ENCODE results near the gene MALAT1.

Gene MALAT1

DNA sequence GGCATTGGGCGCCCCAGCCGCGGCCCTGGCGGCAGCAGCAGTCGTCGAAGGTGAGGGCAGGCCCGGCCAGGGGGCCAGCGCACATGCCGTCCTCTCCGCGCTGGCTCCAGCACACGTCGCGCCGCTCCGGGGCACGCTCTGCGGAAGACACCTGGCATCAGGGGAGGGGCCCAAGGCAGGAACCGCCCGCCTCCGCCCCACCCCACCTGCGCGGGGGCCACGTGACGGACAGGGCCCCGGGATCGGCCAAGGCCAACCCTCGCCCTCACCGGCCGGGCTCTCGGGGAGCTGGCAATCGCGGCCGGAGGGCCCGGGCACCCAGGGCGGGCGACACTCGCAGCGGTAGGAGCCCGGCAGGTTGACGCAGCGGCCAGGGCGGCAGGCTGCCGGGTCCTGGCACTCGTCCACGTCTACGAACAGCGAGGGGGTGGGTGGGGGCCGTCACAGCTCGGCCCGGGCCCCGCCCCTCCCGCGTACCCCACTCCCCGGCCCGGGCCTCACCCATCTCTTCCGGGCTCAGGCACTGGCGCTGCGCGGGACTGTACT is 41.0 kb downstream of the MALAT1 start:
- Histone ChIP-seq H3K79me1 (replicated peaks; ENCODE audit: low read length, poor library complexity, severe bottlenecking) (peaks cover 5% of the 10 kb centered on the region), H2BK5ac (ENCODE audit: low read depth, low read length, poor library complexity, severe bottlenecking) (no peak overlapping the region), H3K27me3 (ENCODE audit: control insufficient read depth in 1 of 2, insufficient read depth in 1 of 2, low read length in 2 of 2) (no peaks in the 10 kb centered on the region), H2AFZ (ENCODE audit: low read depth, low read length) (peak overlapping the region; percentile 6), H2BK15ac (ENCODE audit: low read depth, poor library complexity, severe bottlenecking) (peak overlapping the region; percentile 83), H2BK12ac (ENCODE audit: low read length in 2 of 2) (peak overlapping the region; percentile 15 to 75), H3K4me1 (ENCODE audit: control insufficient read depth, insufficient read depth, low read depth, low read length) (peaks cover 30% of the 10 kb centered on the region), H3K18ac (ENCODE audit: low read depth in 1 of 2, low read length in 2 of 2) (peak overlapping the region; percentile 17 to 92), H3K36me3 (ENCODE audit: control insufficient read depth in 1 of 2, insufficient read depth in 2 of 2, low read depth in 1 of 2, low read length in 2 of 2) (peaks cover 64 to 73% of the 10 kb centered on the region in 2 experiments), H3K14ac (ENCODE audit: low read length in 2 of 2) (peak overlapping the region in 1 of 2 experiments; percentile 50), H4K8ac (ENCODE audit: low read length) (peak overlapping the region; percentile 88), H4K91ac (ENCODE audit: low read length) (peak overlapping the region; percentile 83), H2BK120ac (ENCODE audit: low read depth, low read length) (no peak overlapping the region), H3K23ac (ENCODE audit: low read length in 2 of 2) (peak overlapping the region in 1 of 2 experiments; percentile 48), H3K9ac (ENCODE audit: low read length) (peak overlapping the region; percentile 86), H3K4ac (ENCODE audit: low read depth in 1 of 2, low read length in 2 of 2) (peak overlapping the region; percentile 33 to 41), H3K27ac (ENCODE audit: low read length, poor library complexity, severe bottlenecking) (peak overlapping the region; percentile 50), H3K4me3 (ENCODE audit: insufficient read depth in 1 of 2, low read depth in 1 of 2, low read length in 2 of 2) (peak overlapping the region; percentile 51 to 81), H3K9me3 (ENCODE audit: control insufficient read depth, low read length) (no peaks in the 10 kb centered on the region), H2AK5ac (ENCODE audit: low read length, severe bottlenecking) (peak overlapping the region; percentile 46), H3K4me2 (ENCODE audit: low read length, poor library complexity, severe bottlenecking) (peak overlapping the region; percentile 60)
- no peak for DNase-seq
- WGBS, result 7% methylated on average over 44 of the region's 60 CpGs

DNA sequence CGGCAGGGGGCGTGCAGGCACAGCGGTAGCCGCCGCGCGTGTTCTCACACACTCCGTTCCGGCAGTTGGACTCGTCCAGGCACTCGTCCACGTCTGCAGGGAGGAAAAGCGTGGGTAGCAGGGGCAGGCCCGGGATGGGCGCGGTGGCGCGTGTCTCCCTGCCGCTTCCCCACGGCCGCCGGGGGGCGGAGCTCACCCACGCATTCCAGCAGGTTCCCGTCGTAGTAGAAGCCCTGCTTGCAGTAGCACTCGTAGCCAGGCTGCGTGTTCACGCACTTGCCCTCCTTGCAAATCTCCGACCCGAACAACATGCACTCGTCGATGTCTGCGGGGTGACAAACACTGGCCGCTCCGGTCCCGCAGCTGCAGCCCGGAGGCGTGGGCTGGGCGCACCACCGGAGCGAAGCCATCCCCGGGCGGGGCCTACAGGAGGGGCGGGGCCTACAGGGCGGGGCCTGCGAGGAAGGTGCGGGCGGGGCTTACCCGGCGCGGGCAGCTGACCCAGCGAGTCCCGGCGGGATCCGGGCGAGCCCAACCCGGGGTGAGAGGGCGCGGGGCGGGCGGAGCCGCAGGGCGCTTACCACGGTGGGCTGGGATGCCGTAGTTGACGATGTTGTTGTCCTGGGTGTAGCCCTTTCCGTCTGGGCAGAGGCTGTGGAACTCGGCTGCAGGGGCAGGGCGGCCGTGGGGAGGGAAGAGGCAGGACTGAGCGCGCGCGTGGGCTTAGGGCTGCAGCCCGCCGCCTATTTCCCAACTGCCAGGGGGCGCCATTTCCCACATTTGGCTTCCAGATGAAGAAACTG is 41.6 kb downstream of the MALAT1 start:
- Histone ChIP-seq H3K9me3 (ENCODE audit: control insufficient read depth, low read length) (no peaks in the 10 kb centered on the region), H2AFZ (ENCODE audit: low read depth, low read length) (peak overlapping the region; percentile 20), H3K14ac (ENCODE audit: low read length in 2 of 2) (peak overlapping the region in 1 of 2 experiments; percentile 95), H2AK5ac (ENCODE audit: low read length, severe bottlenecking) (no peak overlapping the region), H3K4me2 (ENCODE audit: low read length, poor library complexity, severe bottlenecking) (peak overlapping the region; percentile 60), H2BK15ac (ENCODE audit: low read depth, poor library complexity, severe bottlenecking) (peak overlapping the region; percentile 32), H3K9ac (ENCODE audit: low read length) (peak overlapping the region; percentile 86), H3K27me3 (ENCODE audit: control insufficient read depth in 1 of 2, insufficient read depth in 1 of 2, low read length in 2 of 2) (no peaks in the 10 kb centered on the region), H3K79me1 (replicated peaks; ENCODE audit: low read length, poor library complexity, severe bottlenecking) (peaks cover 5% of the 10 kb centered on the region), H3K18ac (ENCODE audit: low read depth in 1 of 2, low read length in 2 of 2) (peak overlapping the region; percentile 66 to 92), H2BK12ac (ENCODE audit: low read length in 2 of 2) (peak overlapping the region; percentile 51 to 85), H3K4me3 (ENCODE audit: insufficient read depth in 1 of 2, low read depth in 1 of 2, low read length in 2 of 2) (peak overlapping the region; percentile 60 to 81), H3K23ac (ENCODE audit: low read length in 2 of 2) (peak overlapping the region in 1 of 2 experiments; percentile 0), H4K91ac (ENCODE audit: low read length) (peak overlapping the region; percentile 72), H4K8ac (ENCODE audit: low read length) (peak overlapping the region; percentile 89), H2BK5ac (ENCODE audit: low read depth, low read length, poor library complexity, severe bottlenecking) (no peak overlapping the region), H3K36me3 (ENCODE audit: control insufficient read depth in 1 of 2, insufficient read depth in 2 of 2, low read depth in 1 of 2, low read length in 2 of 2) (peaks cover 64 to 73% of the 10 kb centered on the region in 2 experiments), H3K4me1 (ENCODE audit: control insufficient read depth, insufficient read depth, low read depth, low read length) (peaks cover 30% of the 10 kb centered on the region), H3K4ac (ENCODE audit: low read depth in 1 of 2, low read length in 2 of 2) (peak overlapping the region; percentile 77 to 85), H3K27ac (ENCODE audit: low read length, poor library complexity, severe bottlenecking) (peak overlapping the region; percentile 55), H2BK120ac (ENCODE audit: low read depth, low read length) (peak overlapping the region; percentile 50)
- WGBS, result under 1% methylated on average over 77 of the region's 78 CpGs
- peak; percentile 90 for DNase-seq

DNA sequence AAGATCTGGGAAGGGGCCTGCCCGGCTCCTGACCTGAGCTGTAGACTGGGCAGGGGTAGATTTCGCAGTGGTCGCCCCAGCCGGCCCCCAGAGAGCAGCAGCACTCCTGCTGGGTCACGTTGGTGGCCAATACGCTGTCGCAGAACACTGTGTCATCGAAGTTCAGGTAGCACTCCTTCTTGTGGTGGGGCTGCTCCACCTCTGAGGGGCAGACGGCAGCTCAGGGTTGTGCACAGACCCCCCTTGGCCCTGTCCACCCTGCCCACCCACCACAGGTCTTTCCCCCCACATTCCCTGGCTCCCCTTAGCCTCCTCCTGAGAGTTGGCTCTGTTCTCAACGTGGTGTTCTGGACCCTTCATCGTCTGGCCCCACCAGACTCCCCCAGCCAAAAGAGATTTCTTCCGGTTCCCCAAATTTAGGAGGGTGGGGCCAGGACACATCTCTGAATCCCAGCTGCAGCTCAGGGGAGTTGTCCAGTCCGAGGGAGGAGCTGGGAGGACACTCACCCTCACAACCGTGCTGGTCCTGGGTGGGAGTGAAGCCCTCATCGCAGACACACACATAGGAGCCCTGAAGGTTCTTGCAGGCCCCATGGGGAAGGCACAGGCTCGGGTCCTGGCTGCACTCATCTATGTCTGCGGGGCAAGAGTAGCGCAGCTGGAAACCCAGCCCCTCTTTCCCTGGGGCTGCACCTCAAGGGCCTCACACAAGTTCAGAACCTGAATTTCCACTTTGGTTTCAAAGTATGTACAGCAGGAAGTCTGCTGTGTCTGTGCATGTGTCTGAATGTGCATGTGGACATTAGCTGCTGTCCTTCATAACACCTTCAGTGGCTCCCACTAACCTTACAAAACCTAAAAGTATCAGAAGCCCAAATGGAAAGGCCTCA is 42.5 kb downstream of the MALAT1 start:
- H2BK15ac ChIP-seq (ENCODE audit: low read depth, poor library complexity, severe bottlenecking), result peak overlapping the region; percentile 33
- no peaks in the 10 kb centered on the region for H3K27me3 ChIP-seq (ENCODE audit: control insufficient read depth in 1 of 2, insufficient read depth in 1 of 2, low read length in 2 of 2)
- H3K36me3 ChIP-seq (ENCODE audit: control insufficient read depth in 1 of 2, insufficient read depth in 2 of 2, low read depth in 1 of 2, low read length in 2 of 2), result peaks cover 64 to 71% of the 10 kb centered on the region in 2 experiments
- DNase-seq, result no peak
- WGBS, result 58% methylated on average over 18 of the region's 18 CpGs
- peak overlapping the region; percentile 34 to 85 for H3K4ac ChIP-seq (ENCODE audit: low read depth in 1 of 2, low read length in 2 of 2)
- H3K18ac ChIP-seq (ENCODE audit: low read depth in 1 of 2, low read length in 2 of 2), result peak overlapping the region; percentile 37 to 67
- H3K79me1 ChIP-seq (replicated peaks; ENCODE audit: low read length, poor library complexity, severe bottlenecking), result peaks cover 3% of the 10 kb centered on the region
- H2BK5ac ChIP-seq (ENCODE audit: low read depth, low read length, poor library complexity, severe bottlenecking), result no peak overlapping the region
- peaks cover 33% of the 10 kb centered on the region for H3K4me1 ChIP-seq (ENCODE audit: control insufficient read depth, insufficient read depth, low read depth, low read length)
- H3K4me3 ChIP-seq (ENCODE audit: insufficient read depth in 1 of 2, low read depth in 1 of 2, low read length in 2 of 2), result peak overlapping the region; percentile 16 to 81
- H3K4me2 ChIP-seq (ENCODE audit: low read length, poor library complexity, severe bottlenecking), result peak overlapping the region; percentile 60
- H2AK5ac ChIP-seq (ENCODE audit: low read length, severe bottlenecking), result no peak overlapping the region
- H3K27ac ChIP-seq (ENCODE audit: low read length, poor library complexity, severe bottlenecking), result peak overlapping the region; percentile 55
- H4K8ac ChIP-seq (ENCODE audit: low read length), result peak overlapping the region; percentile 92
- H2AFZ ChIP-seq (ENCODE audit: low read depth, low read length), result peak overlapping the region; percentile 3
- no peak overlapping the region for H3K23ac ChIP-seq (ENCODE audit: low read length in 2 of 2)
- H4K91ac ChIP-seq (ENCODE audit: low read length), result peak overlapping the region; percentile 87
- H3K9ac ChIP-seq (ENCODE audit: low read length), result peak overlapping the region; percentile 86
- H2BK12ac ChIP-seq (ENCODE audit: low read length in 2 of 2), result peak overlapping the region; percentile 40
- H3K9me3 ChIP-seq (ENCODE audit: control insufficient read depth, low read length), result no peaks in the 10 kb centered on the region
- peak overlapping the region; percentile 50 for H2BK120ac ChIP-seq (ENCODE audit: low read depth, low read length)
- peak overlapping the region in 1 of 2 experiments; percentile 19 for H3K14ac ChIP-seq (ENCODE audit: low read length in 2 of 2)

All from mesenchymal stem cell (in vitro differentiated cells and primary cell).